Endothelial cell (in vitro differentiated cells): ENCODE results near the gene FAR2. TPM values are rescaled to one million over a fixed set of nuclear protein-coding genes. Genes with fewer than 3 reads are reported as not detected.
"Not testable (repeated sequence)": the region's sequence is repeated elsewhere in the genome, so short reads cannot be mapped to it uniquely, and the experiment has no call there.

Experiments
- DNase-seq: peaks from one replicate; pipeline ENCODE4 v3.0.0; 2021; ENCODE audit warnings: low spot score
- H3K27ac Mint-ChIP-seq: one replicate; pipeline ENCODE4 v1.8.0; 2021; ENCODE audit warnings: mixed read lengths, inconsistent platforms; ENCODE audit not compliant: unreplicated experiment
- H3K27me3 Mint-ChIP-seq: one replicate; pipeline ENCODE4 v1.8.0; 2021; ENCODE audit warnings: mild to moderate bottlenecking, moderate library complexity, mixed read lengths, inconsistent platforms; ENCODE audit not compliant: unreplicated experiment
- H3K36me3 Mint-ChIP-seq: one replicate; pipeline ENCODE4 v1.8.0; 2021; ENCODE audit warnings: mild to moderate bottlenecking, low read depth, mixed read lengths, inconsistent platforms; ENCODE audit not compliant: unreplicated experiment
- H3K4me1 Mint-ChIP-seq: one replicate; pipeline ENCODE4 v1.8.0; 2021; ENCODE audit warnings: mild to moderate bottlenecking, mixed read lengths, inconsistent platforms; ENCODE audit not compliant: unreplicated experiment
- H3K4me3 Mint-ChIP-seq: one replicate; pipeline ENCODE4 v1.8.0; 2021; ENCODE audit warnings: mild to moderate bottlenecking, mixed read lengths, inconsistent platforms; ENCODE audit not compliant: unreplicated experiment
- H3K9me3 Mint-ChIP-seq: one replicate; pipeline ENCODE4 v1.8.0; 2021; ENCODE audit warnings: mixed read lengths, inconsistent platforms; ENCODE audit not compliant: unreplicated experiment
- total RNA-seq: library from RNA; stranded (reverse); fragmentation: NEBNext Ultra II Directional; extraction: Animal tissue kit (Norgen Biotek cat#: 25700); gene quantifications from one replicate; pipeline ENCODE4 v1.2.1, GENCODE V29; 2021; ENCODE audit not compliant: unreplicated experiment
- TF ChIP-seq, protein P1 (sequence below): fragments of 200-600 bp; sonication (generic); IDR thresholded peaks from one replicate; pipeline ENCODE4 v1.5.0; 2021; ENCODE audit warnings: antibody characterized with exemption; ENCODE audit not compliant: unreplicated experiment

The FAR2 gene
- total RNA-seq, 1 donor from 2014 or later: 104 TPM

DNA sequence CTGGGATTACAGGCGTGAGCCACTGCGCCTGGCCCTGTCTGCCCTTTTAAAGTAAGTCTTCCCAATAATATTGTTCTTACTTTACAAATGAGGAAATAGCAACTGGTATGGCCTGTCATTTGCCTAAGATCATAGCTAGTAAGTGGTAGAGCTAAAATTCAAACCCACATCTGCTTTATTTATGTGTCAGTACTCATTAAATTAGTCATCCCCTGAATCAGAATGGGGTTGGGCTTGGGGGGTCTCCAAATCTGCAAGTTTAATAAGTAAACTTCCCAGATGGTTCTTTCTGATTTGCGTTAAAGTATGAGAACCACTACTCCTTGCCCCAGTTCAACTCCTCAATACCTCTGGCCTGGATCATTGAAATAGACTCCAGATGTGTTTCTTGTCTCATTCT, 96.2 kb downstream of the FAR2 start:
- Mint-ChIP-seq H3K9me3 (no peaks in the 10 kb centered on the region), H3K36me3 (peaks cover 18% of the 10 kb centered on the region), H3K27me3 (no peaks in the 10 kb centered on the region), H3K4me3 (no peak overlapping the region), H3K4me1 (peaks cover 31% of the 10 kb centered on the region), H3K27ac (no peak overlapping the region)
- TF ChIP-seq, protein P1, sequence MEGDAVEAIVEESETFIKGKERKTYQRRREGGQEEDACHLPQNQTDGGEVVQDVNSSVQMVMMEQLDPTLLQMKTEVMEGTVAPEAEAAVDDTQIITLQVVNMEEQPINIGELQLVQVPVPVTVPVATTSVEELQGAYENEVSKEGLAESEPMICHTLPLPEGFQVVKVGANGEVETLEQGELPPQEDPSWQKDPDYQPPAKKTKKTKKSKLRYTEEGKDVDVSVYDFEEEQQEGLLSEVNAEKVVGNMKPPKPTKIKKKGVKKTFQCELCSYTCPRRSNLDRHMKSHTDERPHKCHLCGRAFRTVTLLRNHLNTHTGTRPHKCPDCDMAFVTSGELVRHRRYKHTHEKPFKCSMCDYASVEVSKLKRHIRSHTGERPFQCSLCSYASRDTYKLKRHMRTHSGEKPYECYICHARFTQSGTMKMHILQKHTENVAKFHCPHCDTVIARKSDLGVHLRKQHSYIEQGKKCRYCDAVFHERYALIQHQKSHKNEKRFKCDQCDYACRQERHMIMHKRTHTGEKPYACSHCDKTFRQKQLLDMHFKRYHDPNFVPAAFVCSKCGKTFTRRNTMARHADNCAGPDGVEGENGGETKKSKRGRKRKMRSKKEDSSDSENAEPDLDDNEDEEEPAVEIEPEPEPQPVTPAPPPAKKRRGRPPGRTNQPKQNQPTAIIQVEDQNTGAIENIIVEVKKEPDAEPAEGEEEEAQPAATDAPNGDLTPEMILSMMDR: no peak
- no peak for DNase-seq

DNA sequence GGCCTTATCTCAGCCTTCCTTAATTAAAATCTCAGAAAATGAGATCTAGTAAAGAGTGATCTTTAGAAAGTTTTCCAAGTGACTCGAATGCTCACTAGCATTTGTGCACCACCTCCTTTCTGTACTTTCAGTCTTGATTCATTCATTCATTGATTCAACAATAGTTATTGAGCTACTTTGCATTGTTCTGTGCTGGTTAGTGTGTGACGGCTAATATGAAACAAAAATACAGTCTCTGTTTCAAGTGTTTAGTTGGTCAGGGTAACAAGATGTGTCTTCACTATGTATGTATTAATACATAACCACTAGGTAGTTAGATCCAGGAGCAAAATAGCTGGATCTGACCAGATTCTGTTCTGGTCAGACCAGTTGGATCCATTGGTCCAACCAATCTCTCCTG, 100.9 kb downstream of the FAR2 start:
- H3K27ac Mint-ChIP-seq: no peak overlapping the region
- TF ChIP-seq, protein P1: no peak
- H3K36me3 Mint-ChIP-seq: peaks cover 5% of the 10 kb centered on the region
- H3K4me1 Mint-ChIP-seq: no peaks in the 10 kb centered on the region
- no peak for DNase-seq
- no peak overlapping the region for H3K4me3 Mint-ChIP-seq
- no peaks in the 10 kb centered on the region for H3K9me3 Mint-ChIP-seq
- H3K27me3 Mint-ChIP-seq: no peaks in the 10 kb centered on the region

DNA sequence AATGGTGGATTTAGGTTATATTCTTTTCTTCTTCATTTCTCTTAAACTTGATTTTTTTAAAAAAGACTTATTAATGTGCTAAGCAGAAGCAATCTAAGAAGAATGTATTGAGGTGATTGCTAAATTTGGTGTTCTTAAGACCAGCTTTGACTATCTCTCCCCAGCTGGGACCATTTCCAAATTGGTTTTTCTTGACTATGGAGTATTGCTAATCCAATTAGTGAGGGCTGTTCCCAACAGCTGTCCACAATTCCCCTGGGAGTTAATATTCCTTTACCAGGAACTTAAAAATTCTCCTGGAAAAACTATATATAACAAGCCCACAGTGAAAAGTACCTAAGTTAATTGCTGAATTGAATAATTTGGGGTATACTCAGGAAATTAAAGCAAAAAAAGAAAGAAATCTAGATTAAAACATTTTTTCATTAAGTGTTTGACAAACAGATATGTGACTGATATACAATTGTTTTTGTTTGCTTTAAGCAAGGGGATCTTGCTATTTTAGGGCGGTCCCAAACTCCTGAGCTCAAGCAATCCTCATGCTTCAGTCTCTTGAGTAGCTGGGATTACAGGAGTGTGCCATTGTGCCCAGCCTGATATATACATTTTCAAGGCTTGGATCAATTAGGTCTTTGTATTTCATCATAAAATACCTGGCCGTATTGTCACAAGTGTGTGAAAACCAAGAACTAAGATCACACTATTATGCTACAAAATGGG, 105.0 kb downstream of the FAR2 start:
- TF ChIP-seq, protein P1: no peak
- Mint-ChIP-seq H3K27ac (no peak overlapping the region), H3K27me3 (no peaks in the 10 kb centered on the region), H3K36me3 (peaks cover 7% of the 10 kb centered on the region), H3K4me3 (no peak overlapping the region), H3K9me3 (no peaks in the 10 kb centered on the region), H3K4me1 (no peaks in the 10 kb centered on the region)
- no peak for DNase-seq

DNA sequence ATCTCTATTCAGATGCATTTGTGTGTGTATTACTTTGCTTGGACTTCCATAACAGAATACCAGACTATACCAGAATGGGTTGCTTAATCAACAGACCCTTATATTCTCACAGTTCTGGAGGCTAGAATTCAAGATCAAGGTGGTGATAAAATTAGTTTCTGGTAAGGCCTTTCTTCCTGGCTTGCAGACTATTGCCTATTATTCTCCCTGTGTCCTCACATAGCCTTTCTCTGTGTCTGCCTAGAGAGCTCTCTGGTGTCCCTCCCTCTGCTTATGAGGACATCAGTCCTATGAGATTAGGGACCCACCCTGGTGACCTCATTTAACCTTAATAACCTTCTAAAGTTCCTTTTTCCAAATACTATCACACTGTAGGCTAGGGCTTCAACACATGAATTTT, 106.0 kb downstream of the FAR2 start:
- Mint-ChIP-seq H3K36me3 (peaks cover 7% of the 10 kb centered on the region), H3K4me1 (no peaks in the 10 kb centered on the region), H3K9me3 (no peaks in the 10 kb centered on the region), H3K4me3 (no peak overlapping the region), H3K27ac (no peak overlapping the region), H3K27me3 (no peaks in the 10 kb centered on the region)
- DNase-seq: no peak
- TF ChIP-seq, protein P1: no peak

DNA sequence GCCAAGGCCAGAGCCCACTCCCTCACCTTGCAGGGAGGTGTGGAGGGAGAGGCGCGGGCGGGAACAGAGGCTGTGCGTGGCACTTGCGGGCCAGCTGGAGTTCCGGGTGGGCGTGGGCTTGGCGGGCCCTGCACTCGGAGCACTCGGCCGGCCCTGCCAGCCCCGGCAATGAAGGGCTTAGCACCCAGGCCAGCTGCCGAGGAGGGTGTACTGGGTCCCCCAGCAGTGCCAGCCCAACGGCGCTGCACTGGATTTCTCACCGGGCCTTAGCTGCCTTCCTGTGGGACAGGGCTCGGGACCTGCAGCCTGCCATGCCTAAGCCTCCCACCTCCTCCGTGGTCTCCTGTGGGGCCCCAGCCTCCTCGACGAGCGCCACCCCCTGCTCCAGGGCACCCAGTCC, 107.5 kb downstream of the FAR2 start:
- Mint-ChIP-seq H3K27ac (no peak overlapping the region), H3K9me3 (no peaks in the 10 kb centered on the region), H3K27me3 (no peaks in the 10 kb centered on the region), H3K4me1 (no peaks in the 10 kb centered on the region), H3K4me3 (no peak overlapping the region), H3K36me3 (peaks cover 12% of the 10 kb centered on the region)
- DNase-seq: no peak
- TF ChIP-seq, protein P1: no peak

DNA sequence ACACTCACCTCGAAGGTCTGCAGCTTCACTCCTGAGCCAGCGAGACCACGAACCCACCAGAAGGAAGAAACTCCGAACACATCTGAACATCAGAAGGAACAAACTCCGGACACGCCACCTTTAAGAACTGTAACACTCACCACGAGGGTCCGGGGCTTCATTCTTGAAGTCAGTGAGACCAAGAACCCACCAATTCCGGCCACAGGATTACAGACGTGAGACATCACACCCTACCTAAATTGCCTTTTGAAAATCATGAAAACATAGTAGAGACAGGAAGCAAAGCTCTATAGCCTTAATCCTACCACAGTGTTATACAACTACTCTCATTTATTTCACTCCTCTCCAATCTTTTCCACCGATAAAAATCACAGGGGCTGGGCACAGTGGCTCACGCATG, 108.6 kb downstream of the FAR2 start:
- not testable (repeated sequence) for H3K27ac Mint-ChIP-seq, H3K9me3 Mint-ChIP-seq, H3K4me1 Mint-ChIP-seq, DNase-seq, H3K4me3 Mint-ChIP-seq, H3K27me3 Mint-ChIP-seq
- H3K36me3 Mint-ChIP-seq: peaks cover 12% of the 10 kb centered on the region
